ENCODE results near the gene AMBP.

DNA sequence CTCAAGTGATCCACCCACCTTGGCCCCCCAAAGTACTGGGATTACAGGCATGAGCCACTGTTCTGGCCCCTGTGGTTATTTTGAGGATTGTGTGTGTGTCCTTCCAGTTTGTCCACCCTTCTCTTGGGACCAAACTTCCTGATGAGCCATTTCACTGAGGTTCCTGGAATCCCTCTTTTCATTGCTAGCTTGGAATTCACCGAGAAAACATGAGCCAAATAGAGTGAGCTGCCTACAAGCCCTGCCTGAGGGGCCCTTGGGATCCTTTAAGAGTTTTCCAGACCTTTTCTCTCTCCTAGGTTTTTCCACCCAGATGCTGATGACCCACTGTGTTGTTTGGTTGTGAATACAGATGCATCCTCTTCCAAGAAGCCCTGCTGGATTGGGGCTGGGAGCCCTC, 34.2 kb upstream of the AMBP start:
- TF ChIP-seq POLR2AphosphoS5 (IDR thresholded peaks at IDR 0.05; ENCODE audit: low read depth, low read length): no peak
- TF ChIP-seq, protein P1, sequence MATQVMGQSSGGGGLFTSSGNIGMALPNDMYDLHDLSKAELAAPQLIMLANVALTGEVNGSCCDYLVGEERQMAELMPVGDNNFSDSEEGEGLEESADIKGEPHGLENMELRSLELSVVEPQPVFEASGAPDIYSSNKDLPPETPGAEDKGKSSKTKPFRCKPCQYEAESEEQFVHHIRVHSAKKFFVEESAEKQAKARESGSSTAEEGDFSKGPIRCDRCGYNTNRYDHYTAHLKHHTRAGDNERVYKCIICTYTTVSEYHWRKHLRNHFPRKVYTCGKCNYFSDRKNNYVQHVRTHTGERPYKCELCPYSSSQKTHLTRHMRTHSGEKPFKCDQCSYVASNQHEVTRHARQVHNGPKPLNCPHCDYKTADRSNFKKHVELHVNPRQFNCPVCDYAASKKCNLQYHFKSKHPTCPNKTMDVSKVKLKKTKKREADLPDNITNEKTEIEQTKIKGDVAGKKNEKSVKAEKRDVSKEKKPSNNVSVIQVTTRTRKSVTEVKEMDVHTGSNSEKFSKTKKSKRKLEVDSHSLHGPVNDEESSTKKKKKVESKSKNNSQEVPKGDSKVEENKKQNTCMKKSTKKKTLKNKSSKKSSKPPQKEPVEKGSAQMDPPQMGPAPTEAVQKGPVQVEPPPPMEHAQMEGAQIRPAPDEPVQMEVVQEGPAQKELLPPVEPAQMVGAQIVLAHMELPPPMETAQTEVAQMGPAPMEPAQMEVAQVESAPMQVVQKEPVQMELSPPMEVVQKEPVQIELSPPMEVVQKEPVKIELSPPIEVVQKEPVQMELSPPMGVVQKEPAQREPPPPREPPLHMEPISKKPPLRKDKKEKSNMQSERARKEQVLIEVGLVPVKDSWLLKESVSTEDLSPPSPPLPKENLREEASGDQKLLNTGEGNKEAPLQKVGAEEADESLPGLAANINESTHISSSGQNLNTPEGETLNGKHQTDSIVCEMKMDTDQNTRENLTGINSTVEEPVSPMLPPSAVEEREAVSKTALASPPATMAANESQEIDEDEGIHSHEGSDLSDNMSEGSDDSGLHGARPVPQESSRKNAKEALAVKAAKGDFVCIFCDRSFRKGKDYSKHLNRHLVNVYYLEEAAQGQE (IDR thresholded peaks at IDR 0.05; ENCODE audit: insufficient read depth in 1 of 2, low read depth in 2 of 2, low read length in 2 of 2): no peak
- no peak for TF ChIP-seq SIN3A (IDR thresholded peaks at IDR 0.05; ENCODE audit: borderline replicate concordance, insufficient read depth, low read length)

Data from PFSK-1 (cell line).